NCI-H2171 (cell line): ENCODE measurements around the gene KDM6A.
"Not testable (repeated sequence)": the region's sequence is repeated elsewhere in the genome, so short reads cannot be mapped to it uniquely, and the experiment has no call there.

Experiments
- DNase-seq: peaks from one replicate; lab custom pipeline; 2025; lab: John Stamatoyannopoulos, UW

Gene KDM6A

DNA sequence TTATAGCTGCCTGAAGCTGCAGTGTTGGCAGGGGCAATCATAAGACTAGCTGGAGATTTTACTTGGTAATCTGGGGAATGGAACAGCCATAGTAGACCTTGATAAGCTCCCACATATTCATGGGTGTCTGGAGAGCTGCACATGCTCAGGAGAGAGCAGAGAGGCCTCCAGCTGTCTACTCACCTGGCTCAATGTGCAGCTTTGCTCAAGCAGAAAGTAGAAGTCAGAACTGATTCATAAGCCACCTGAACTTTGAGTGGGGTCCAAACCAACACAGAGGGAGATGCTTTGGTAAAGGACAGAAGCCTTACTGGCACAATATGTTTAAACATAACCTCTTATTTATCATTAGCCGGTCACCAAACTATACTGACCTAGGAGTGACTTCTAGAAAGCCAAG lies 54.4 kb downstream of the KDM6A start:
- DNase-seq, result no peak

DNA sequence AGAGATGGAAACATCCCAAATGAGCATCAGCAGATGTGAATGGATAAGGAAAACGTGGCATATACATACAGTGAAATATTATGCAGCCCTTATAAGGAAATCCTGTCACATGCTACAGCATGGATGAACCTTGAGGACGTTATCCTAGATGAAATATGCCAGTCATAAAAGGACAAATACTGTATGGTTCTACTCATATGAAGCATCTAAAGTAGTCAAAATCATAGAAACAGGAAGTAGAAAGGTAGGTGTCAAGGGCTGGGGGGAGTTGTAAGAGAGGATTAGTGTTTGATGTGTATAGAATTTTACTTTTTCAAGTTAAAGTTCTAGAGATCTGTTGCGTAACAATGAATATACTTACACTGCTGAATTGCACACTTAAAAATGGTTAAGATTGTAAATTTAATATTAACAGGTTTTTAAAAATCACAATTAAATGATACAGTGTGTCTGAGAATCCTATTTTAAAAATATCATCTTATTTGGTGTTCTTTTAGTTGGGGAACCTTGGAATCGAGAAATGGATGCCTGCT lies 58.5 kb downstream of the KDM6A start:
- no peak for DNase-seq

GRCh38 chrX:44935172-44935571 lies 62.2 kb downstream of the KDM6A start:
- no peak for DNase-seq

DNA sequence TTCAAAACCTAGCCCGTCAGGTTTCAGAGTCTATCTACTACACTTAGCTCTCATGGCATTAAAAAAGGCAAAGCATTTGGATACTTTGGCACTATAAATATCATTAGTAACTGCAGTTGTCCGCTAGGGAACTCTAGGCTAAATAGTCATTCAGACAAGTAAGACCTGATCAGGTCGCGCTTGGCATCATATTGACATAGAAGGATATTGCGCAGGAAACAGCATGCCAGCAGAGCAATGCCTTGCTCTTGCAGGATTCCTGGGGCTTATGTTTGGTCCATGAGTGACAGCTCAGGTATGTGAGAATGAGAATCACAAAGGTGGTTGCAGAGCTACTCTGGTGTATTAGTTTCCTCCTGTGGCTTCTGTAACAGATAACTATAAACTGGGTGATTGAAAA lies 62.7 kb downstream of the KDM6A start:
- no peak for DNase-seq

DNA sequence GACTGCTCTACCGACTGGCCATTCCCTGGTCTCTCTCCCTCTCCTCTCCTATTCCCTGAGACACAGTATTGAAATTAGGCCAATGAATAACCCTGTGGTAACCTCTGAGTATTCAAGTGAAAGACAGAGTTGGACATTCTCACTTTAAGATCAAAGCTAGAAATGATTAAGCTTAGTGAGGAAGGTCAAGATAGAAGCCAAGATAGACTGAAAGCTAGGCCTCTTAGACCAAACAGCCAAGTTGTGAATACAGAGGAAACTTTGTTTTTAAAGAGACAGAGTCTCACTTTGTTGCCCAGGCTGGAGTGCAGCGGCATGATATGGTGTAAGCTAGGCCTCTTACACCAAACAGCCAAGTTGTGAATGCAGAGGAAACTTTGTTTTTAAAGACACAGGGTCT lies 64.6 kb downstream of the KDM6A start:
- DNase-seq, result no peak

DNA sequence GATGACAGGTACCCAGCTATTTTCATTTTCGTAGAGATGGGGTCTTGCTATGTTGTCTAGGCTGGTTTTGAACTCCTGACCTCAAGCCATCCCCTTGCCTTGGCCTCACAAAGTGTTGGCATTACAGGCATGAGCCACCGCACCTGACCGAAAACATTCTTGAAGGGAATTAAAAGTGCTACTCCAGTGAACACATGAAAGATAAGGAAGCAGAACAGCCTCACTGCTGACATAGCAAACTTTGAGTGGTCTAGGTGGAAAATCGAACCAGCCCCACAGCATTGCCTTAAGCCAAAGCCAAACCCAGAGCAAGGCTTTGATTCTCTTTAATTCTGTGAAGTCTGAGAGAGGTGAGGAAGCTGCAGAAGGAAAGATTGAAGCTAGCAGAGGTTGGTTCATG lies 65.1 kb downstream of the KDM6A start:
- DNase-seq, result no peak

DNA sequence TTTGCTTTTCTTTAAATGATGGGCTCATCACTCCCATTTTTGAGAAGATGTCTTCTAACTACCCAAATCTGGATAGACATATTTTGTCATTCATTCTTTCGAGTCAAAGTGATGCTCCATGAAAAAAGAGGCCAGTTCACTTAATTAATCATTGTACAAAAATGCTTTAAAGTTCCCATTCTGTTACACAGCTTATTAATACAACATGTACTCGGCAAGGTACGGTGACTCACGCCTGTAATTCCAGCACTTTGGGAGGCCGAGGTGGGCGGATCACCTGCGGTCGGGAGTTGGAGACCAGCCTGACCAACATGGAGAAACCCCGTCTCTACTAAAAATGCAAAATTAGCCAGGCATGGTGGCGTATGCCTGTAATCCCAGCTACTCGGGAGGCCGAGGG lies 67.6 kb downstream of the KDM6A start:
- DNase-seq, result not testable (repeated sequence)

GRCh38 chrX:44943007-44943406 lies 70.0 kb downstream of the KDM6A start:
- no peak for DNase-seq

GRCh38 chrX:44944894-44945293 lies 71.9 kb downstream of the KDM6A start:
- no peak for DNase-seq

DNA sequence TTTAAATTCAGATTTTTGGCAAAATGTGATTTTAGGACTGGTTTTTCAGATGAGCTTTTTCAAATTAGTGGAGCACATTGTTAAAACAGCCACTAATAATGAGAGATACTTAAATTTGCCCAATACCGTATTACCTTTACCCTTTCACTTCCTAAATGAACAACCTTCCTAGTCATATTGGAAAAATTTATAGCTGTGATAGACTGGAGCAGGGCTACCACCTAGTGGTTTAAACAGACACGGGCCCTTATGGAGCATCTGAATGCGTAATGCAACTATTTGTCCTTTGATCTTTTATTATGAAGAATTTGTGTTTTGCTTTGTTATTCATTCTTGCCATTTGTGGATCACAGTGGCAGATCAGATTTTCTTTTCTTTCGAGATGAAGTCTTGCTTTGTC lies 72.7 kb downstream of the KDM6A start:
- no peak for DNase-seq

DNA sequence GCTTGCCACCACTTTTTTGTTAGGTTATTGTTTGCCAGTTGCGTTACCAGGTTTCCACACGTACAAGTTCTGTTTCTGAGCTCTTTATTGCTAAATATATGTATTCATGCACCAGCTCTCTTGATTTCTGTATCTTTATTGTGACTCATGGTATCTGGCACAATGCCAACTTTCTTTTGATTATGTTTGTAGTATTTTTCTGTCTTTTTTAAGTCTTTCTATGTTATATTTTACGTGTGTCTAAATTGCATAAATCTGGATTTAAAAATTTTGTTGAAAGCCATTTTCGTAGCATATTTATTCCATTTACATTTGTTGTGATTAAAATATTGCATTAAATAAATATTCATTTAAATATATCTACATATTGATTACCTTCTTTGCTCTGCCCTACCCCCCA lies 73.8 kb downstream of the KDM6A start:
- DNase-seq, result no peak

- DNase-seq, result no peak
These were observed 75.0 kb downstream of the KDM6A start for GRCh38 chrX:44947995-44948394.

- DNase-seq, result no peak
These were observed 75.4 kb downstream of the KDM6A start for GRCh38 chrX:44948406-44948805.

DNA sequence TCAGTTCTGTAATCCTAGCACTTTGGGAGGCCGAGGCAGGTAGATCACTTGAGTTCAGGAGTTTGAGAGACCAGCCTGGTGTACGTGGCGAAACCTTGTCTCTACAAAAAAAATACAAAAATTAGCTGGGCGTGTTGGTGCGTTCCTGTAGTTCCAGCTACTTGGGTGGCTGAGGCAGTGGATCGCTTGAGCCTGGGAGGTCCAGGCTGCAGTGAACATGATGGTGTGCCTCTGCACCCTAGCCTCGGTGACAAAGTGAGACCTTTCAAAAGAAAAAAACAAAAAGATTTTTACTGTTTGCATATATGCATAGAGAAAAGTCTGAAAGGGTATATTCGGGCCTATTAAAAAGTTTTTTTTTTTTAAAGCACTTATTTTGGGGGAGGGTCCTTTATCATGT lies 76.1 kb downstream of the KDM6A start:
- DNase-seq, result no peak

DNA sequence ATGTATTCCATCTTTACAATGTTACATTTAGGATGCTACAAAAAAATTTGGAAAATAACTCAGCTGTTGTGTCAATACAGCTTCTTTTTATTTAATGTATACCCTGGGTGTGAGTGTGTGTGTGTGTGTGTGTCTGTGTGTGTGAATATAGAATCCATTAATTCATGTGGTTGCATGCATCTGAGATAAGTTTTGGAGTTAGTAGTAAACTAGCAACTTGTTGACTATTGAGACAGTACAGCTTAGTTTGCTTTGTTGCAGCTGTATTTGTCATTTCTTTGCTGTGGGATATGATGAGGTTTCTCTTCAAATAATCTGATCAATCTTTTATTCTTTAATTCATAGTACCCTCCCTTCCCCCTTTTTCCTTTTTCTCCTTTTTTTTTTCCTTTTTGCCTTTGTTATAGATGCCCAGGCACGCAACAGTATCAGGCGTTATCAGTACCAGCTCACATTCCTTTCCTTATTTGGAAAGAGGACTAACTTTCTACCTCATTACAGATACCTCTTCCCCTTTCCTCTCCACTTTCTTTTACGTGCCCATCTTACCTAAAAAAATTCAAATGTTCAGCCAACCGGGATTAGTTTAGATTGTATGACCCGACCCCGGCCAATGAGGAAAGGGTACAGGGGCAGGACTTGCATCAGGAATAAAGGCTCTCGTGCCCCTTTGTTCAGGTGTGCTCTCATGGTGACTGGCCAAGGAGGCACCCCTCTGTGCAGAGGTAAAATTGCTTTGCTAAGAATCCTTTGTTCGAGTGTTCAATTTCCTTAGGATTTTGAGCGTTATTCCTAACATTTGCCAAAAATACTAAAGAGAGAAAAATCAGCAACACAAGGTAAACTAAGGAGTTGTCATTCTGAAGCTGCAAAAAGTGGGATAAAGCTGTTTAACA lies 77.7 kb downstream of the KDM6A start:
- not testable (repeated sequence) for DNase-seq

- DNase-seq, result no peak
These were observed 78.6 kb downstream of the KDM6A start for GRCh38 chrX:44951572-44952067.

GRCh38 chrX:44952329-44953027 lies 79.5 kb downstream of the KDM6A start:
- no peak for DNase-seq

DNA sequence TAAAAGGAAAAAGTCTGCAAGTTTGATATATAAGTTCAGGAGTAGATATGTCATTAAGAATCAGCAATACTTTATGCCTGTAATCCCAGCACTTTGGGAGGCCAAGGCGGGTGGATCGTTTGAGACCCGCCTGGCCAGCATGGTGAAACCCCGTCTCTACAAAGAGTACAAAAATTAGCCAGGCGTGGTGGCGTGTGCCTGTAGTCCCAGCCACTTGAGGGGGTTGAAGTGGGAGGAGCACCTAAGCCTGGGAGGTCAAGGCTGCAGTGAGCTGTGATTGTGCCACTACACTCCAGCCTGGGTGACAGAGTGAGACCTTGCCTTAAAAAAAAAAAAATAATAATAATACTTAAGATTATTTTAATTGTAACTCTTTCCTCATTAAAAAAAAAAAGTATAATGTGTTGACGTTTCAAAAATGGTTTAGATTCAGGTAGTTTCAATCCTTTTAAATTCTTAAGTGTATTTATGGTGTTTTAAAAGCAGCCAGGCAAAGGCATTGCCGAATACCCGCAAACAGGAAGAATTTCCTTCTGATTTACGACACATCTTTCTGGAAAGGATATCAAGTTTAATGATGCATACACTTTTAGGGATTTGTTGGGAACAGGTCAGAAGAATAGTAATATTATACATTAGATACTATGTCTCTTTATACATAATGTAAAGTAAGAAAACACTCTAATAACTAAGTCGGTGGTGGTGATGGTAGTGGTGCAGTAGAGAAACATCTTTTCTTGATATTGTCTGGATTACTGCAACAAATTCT lies 80.9 kb downstream of the KDM6A start:
- DNase-seq, result no peak

DNA sequence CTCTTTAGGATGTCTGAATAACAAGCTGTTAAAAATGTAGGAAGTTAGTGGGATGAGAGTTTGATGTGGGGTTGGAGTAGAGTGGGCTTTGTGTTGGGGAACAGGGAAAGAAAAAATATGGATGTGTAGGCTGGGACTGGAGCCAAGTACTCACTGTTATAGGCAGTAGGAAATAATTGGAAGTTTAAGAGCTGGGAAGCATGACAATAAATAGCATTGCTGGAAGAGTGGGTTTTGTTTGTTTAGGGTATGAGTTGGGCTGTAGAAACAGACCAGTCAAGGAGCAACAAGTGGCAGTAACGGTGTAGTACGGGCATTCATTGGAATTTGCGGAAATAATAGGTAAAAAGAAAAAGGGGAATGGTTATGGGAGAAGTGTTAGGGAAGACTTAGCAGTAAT lies 81.6 kb downstream of the KDM6A start:
- no peak for DNase-seq

DNA sequence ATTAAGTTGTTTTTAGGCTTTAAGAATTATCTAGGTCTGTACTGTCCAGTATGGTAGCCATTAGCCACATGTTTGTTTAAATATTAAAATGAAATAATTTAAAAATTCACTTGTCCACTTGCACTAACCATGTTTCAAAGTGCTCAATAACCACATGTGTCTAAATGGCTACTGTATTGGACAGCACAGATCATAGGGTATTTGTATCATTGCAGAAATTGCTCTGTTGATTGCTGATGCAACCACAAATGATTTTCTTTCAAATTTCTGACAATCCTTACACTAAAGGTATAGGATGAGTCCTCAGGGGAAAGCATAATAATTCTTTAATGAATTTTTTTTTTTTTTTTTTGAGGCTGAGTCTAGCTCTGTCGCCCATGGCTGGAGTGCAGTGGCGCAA lies 84.9 kb downstream of the KDM6A start:
- no peak for DNase-seq

GRCh38 chrX:44958480-44958879 lies 85.5 kb downstream of the KDM6A start:
- DNase-seq, result no peak
